Thyroid gland (tissue), 4 donors: ENCODE results near the gene FAM3D. TPM values are rescaled to one million over a fixed set of nuclear protein-coding genes. Genes with fewer than 3 reads are reported as not detected.
"Not testable (repeated sequence)": the region's sequence is repeated elsewhere in the genome, so short reads cannot be mapped to it uniquely, and the experiment has no call there.

Experiments
- DNase-seq, 2 donors: peaks; one replicate each; pipeline ENCODE4 v3.0.0-alpha.2; 2019
- H3K27ac ChIP-seq, 3 donors: fragments of 200-600 bp; sonication (generic); 1 replicate in 2 of 3; 2 replicates in 1 of 3; pipeline ENCODE4 v1.5.1; 2016 to 2019; ENCODE audit warnings: mild to moderate bottlenecking in 1 of 3, moderate library complexity in 1 of 3
- H3K27me3 ChIP-seq: fragments of 200-600 bp; sonication (generic); one replicate; pipeline ENCODE4 v1.5.1; 2019
- H3K36me3 ChIP-seq, 2 donors: fragments of 200-600 bp; sonication (generic); one replicate each; pipeline ENCODE4 v1.5.1; 2016 to 2019
- H3K4me1 ChIP-seq, 2 donors: fragments of 200-600 bp; sonication (generic); one replicate each; pipeline ENCODE4 v1.5.1; 2017 to 2019
- H3K4me3 ChIP-seq, 3 donors: fragments of 200-600 bp; sonication (generic); replicated peaks in 1 of 3; 1 replicate in 2 of 3; 2 replicates in 1 of 3; pipeline ENCODE4 v1.5.1; 2016; ENCODE audit warnings: mild to moderate bottlenecking in 1 of 3
- H3K9me3 ChIP-seq: fragments of 200-600 bp; sonication (generic); one replicate; pipeline ENCODE4 v1.5.1; 2017
- CTCF ChIP-seq, 6 experiments: fragments of 200-600 bp in 3 of 6; fragments of 450-650 bp in 3 of 6; sonication (generic) in 3 of 6; IDR thresholded peaks; one replicate each; pipeline ENCODE4 v1.5.1; 2016 to 2019; ENCODE audit warnings: antibody characterized with exemption in 6 of 6, mild to moderate bottlenecking in 2 of 6, inconsistent platforms in 1 of 6, moderate library complexity in 1 of 6
- POLR2A ChIP-seq, 2 donors: fragments of 450-650 bp; IDR thresholded peaks; one replicate each; pipeline ENCODE4 v1.6.1; 2017; ENCODE audit warnings: antibody characterized with exemption in 2 of 2, mild to moderate bottlenecking in 2 of 2, moderate library complexity in 1 of 2
- WGBS, 2 donors: methylation state at CpG; one replicate each; pipeline ENCODE4 v1.1.5; 2017; 5-methylcytosine and 5-hydroxymethylcytosine counted together
- intact Hi-C: fragments of 100-400 bp; cut with DNase I; formaldehyde crosslinking; loops from one replicate; pipeline ENCODE4 v1.15.1; 2023
- total RNA-seq, 4 donors: library from RNA; depleted of rRNA; stranded (reverse); fragments of >200 nt; gene quantifications; one replicate each; pipeline ENCODE4 v1.2.3, GENCODE V29; 2016

FAM3D gene, protein sequence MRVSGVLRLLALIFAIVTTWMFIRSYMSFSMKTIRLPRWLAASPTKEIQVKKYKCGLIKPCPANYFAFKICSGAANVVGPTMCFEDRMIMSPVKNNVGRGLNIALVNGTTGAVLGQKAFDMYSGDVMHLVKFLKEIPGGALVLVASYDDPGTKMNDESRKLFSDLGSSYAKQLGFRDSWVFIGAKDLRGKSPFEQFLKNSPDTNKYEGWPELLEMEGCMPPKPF
- total RNA-seq, result under 1 TPM in 1 of 4 donors, not detected in 3; 0.67 TPM

- Histone ChIP-seq H3K4me3 (no peak within 1 kb of the TSS), H3K9me3 (no peaks in the 10 kb centered on the region), H3K27me3 (no peaks in the 10 kb centered on the region), H3K36me3 (no peaks in the 10 kb centered on the region), H3K4me1 (no peaks in the 10 kb centered on the region), H3K27ac (no peak within 1 kb of the TSS)
- no peak for DNase-seq
- 50 to 68% methylated on average over 2 to 6 of the region's 6 CpGs for WGBS, 2 donors
- intact Hi-C loops, result no loop called here
- TF ChIP-seq CTCF (IDR thresholded peaks at IDR 0.05), result no peak
- TF ChIP-seq POLR2A (IDR thresholded peaks at IDR 0.05), result no peak
These were observed at the start of gene FAM3D for GRCh38 chr3:58666683-58667082. Gene FAM3D, minus strand, starts transcription at chr3:58666774. Its CDS starts 11,211 bp downstream, at chr3:58655563.

- no peak for DNase-seq
- 86 to 91% methylated on average over 3 of the region's 3 CpGs for WGBS, 2 donors
- TF ChIP-seq CTCF (IDR thresholded peaks at IDR 0.05) (no peak), POLR2A (IDR thresholded peaks at IDR 0.05) (no peak)
- H3K27ac ChIP-seq, result no peak overlapping the region
- no peak overlapping the region for H3K4me3 ChIP-seq
- no peaks in the 10 kb centered on the region for H3K36me3 ChIP-seq
- no peaks in the 10 kb centered on the region for H3K4me1 ChIP-seq
- no peaks in the 10 kb centered on the region for H3K27me3 ChIP-seq
- no peaks in the 10 kb centered on the region for H3K9me3 ChIP-seq
- intact Hi-C loops, result no loop called here
These were observed 47.3 kb upstream of the FAM3D start for GRCh38 chr3:58713715-58714401.

DNA sequence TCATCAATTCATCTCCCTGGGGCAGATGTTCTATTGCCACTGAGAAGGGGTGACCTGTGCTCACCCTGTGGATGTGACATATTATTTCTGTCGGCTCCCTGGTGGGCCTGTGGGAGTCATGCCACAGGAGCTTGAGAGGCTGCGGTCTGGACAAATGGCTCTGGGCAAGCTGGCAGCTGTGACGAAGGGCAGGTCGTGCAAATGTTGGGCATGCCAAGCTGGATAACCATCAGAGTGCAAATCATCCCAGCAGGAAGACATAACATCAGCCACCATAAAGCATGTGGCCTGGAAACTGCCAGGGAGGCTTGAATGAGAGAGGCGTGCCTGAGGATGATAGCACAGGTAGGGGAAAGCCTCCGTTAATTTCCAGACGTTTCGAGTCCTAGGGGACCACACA, 45.3 kb upstream of the FAM3D start:
- Histone ChIP-seq H3K27ac (no peak overlapping the region), H3K4me3 (no peak overlapping the region), H3K4me1 (no peaks in the 10 kb centered on the region), H3K9me3 (no peaks in the 10 kb centered on the region), H3K27me3 (no peaks in the 10 kb centered on the region), H3K36me3 (no peaks in the 10 kb centered on the region)
- WGBS, 2 donors, result 88 to 93% methylated on average over 8 of the region's 8 CpGs
- no peak for TF ChIP-seq CTCF (IDR thresholded peaks at IDR 0.05)
- no peak for TF ChIP-seq POLR2A (IDR thresholded peaks at IDR 0.05)
- DNase-seq, result no peak
- intact Hi-C loops, result no loop called here

- intact Hi-C loops, H3K27me3 ChIP-seq, H3K27ac ChIP-seq, DNase-seq, H3K4me1 ChIP-seq, H3K4me3 ChIP-seq, H3K36me3 ChIP-seq, H3K9me3 ChIP-seq: not testable (repeated sequence)
- WGBS, 2 donors, result 82 to 83% methylated on average over 3 of the region's 3 CpGs
These were observed 42.4 kb upstream of the FAM3D start for GRCh38 chr3:58708983-58709382.

DNA sequence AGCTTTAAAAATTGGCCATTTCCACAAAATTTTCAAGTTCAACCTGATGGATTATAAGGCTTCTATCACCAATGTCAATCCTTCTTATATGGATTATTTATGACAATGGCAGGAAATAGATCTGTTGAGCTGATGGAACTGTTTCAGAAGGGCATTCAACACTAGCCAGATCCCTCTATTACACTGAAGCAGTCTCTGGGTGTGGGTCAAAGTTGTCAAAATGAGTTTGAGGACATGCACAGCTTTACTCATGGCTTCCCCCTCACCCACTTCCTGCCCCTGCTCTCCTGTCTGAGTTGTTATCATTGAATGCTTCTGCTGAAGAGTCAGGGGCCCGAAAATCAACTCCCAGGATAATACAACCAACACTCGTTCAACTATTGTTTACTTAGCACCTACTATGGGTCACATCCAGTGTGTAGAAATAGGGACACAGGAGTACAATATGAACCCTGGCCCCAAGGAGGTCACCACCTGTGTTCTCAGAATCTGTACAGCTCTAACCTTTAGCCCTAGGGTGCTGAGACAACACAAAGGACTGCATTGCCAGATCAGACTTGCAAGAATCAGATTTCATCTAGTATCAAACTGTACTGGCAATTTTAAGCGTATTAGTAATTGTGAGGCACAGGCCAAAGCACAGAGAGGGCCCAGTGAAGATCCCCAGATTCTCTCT, 41.7 kb upstream of the FAM3D start:
- H3K27me3 ChIP-seq, result no peaks in the 10 kb centered on the region
- H3K4me1 ChIP-seq, result no peaks in the 10 kb centered on the region
- no peaks in the 10 kb centered on the region for H3K36me3 ChIP-seq
- intact Hi-C loops, result no loop called here
- H3K27ac ChIP-seq, result no peak overlapping the region
- no peak for DNase-seq
- no peak for TF ChIP-seq POLR2A (IDR thresholded peaks at IDR 0.05)
- TF ChIP-seq CTCF (IDR thresholded peaks at IDR 0.05), result no peak
- H3K4me3 ChIP-seq, result no peak overlapping the region
- WGBS, 2 donors, result 63 to 67% methylated on average over 3 of the region's 3 CpGs
- no peaks in the 10 kb centered on the region for H3K9me3 ChIP-seq
